GM08714 (cell line): Measurements from ENCODE around the gene ASPHD2.
"Not testable (repeated sequence)": the region's sequence is repeated elsewhere in the genome, so short reads cannot be mapped to it uniquely, and the experiment has no call there.

Experiments
- H3K4me3 ChIP-seq: fragments of 200-500 bp; sonication (Bioruptor generic); 2 replicates; pipeline ENCODE4 v1.5.1; 2014; ENCODE audit warnings: mild to moderate bottlenecking, low read length, inconsistent platforms
- ZNF274 ChIP-seq: IDR thresholded peaks from 2 replicates; pipeline ENCODE4 v1.6.1; 2012; ENCODE audit warnings: mild to moderate bottlenecking, low read depth, low read length

Gene ASPHD2

GRCh38 chr22:26432619-26433311, 3.7 kb downstream of the ASPHD2 start:
- TF ChIP-seq ZNF274: no peak
- H3K4me3 ChIP-seq: no peak overlapping the region; the same call in 1 of the 2 replicates

- TF ChIP-seq ZNF274: no peak
- H3K4me3 ChIP-seq: no peak overlapping the region
These were observed 4.7 kb downstream of the ASPHD2 start for GRCh38 chr22:26433805-26434204.

- TF ChIP-seq ZNF274: no peak
- no peak overlapping the region for H3K4me3 ChIP-seq
These were observed 6.5 kb downstream of the ASPHD2 start for GRCh38 chr22:26435327-26436093.

DNA sequence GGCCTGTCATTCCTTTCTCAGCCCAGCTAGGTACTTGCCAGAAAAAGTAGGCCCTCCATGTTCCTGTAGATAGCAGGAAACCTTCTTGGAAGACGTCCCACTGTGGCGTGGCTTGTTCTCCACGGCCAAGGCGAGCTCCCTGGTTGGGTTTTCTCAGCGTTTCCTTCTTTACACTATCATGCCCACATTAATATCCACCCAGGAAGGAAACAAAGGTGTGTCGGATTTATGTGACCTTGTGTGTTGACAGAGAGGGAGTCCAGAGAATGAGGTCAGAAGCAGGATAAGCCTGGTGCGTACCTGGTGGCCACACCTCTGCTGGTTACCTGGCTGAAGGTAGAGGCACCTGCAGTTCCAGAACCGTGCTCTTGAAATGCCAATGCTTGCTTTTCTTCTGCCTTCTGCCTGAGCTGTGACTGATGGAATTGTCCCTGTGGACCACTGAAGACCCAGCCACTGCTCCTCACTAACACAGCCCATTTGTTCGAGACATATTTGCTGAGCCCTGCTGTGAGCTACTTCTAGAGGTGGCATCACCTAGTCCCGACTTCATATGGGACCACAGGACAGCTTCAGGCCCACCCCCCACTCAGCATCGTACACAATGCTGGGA, 7.9 kb downstream of the ASPHD2 start:
- TF ChIP-seq ZNF274: no peak
- H3K4me3 ChIP-seq: no peak overlapping the region

DNA sequence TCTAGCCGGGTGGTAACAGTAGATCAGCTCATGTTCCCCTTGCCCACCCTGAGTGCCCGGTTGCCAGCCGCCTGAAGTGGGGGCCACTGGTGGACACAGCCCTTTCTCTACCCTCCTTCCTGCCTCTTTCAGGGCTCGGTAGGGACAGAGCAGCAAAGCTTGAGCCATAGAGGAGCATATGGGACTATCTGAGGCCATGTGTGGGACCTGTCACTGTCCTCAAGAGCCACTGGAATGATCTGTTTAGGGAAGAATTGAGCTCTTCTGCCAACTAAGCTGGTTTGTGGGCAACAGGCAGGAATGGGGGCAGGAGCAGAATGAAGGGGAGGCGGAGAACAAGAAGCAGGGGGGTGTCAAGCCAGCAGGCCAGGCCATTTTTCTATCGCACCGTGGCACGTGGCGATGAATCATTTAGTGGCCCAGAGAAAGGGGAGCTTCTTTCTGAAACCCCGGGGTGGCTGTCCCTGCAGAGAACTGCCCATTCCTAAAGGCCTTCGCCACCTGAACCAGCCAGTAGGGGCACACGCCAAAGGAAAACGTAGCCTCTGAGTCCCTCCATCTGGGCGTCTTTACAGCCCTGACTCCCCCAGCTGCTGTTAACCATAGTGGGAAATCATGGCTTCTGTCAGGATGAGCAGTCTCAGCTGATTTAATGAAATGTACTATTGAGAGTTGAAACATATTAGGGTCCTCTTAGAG, 8.8 kb downstream of the ASPHD2 start:
- no peak overlapping the region for H3K4me3 ChIP-seq
- TF ChIP-seq ZNF274: no peak

GRCh38 chr22:26438776-26439175, 9.7 kb downstream of the ASPHD2 start:
- H3K4me3 ChIP-seq: not testable (repeated sequence)

DNA sequence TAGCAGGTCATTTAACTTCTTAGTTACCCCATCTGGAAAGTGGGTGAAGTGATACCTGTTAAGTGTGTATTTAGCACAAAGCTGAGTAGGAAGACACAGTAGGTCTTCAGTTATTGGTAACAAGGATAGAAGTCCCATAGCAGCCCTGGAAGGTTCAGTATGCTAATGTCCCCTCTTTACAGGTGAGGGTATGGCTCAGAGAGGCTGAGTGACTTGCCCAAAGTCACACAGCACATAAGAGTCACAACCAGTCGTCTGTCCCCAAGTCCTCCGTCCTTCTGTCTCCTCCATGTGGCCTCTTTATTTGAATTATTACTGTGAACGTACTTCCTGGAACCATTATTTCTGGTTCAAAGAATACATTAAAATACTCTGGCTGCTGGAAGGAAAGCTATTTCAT, 10.5 kb downstream of the ASPHD2 start:
- no peak for TF ChIP-seq ZNF274
- no peak overlapping the region for H3K4me3 ChIP-seq

DNA sequence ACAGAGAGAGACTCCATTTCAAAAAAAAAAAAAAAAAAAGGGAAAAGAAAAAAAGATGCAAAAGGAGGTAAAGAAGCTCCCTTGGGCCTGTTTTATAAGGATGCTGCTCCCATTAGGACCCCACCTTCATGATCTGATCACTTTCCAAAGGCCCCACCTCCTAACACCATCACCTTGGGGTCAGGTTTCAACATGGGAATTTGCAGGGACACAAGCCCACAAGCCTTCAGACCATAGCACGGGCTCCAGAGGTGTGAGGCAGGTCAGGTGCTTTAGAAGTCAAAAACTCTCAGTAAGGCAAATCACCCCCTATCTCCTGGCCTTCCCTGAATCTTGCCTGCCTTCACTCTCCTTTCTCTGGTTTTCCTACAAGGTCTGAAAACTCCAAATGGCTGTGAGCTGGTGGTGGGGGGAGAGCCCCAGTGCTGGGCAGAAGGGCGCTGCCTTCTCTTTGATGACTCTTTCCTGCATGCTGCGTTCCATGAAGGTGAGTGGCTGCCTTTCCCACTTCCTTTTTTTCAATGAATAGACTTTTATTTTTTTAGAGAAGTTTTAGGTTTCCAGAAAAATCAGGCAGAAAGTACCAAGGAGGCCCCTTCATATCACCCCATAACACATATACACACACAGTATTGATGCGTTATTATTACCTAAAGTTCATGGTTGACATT, 13.2 kb downstream of the ASPHD2 start:
- TF ChIP-seq ZNF274: no peak

DNA sequence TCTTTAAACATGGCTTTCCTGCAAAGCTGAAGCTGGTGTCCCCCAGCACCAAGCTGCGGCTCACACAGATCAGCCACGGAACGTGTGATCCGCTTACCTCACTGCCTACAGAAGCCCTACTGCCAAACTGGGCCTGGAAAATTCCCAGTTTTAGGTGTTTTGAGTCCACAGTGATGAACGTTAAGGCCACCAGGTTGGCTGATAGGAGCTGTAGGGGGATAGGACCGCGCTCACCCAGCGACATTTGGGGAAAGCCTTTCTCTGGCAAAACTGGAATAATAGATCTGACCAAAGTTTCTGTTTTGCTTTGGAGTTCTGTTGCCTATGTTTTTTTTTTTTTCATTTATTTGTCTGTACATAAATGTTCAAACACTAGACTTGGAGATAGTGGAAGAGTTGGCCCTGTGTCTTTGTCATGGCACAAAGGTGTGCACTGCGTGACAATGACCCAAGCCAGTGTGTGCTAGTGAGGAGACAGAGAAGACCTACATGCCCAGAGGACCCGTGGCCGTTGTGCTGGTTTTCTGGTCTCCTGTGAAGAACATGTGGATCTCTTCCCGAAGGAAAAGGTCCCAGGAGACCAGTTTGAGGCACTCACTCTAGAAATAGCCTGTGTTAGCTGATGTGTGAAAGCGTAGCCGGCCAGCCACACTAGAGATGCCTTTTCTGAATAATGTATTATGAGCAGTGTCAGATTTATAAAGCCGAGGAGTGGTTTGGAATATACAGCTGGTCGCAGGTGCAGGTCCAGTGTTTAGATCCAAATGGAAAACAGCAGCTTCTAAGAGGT, 15.0 kb downstream of the ASPHD2 start:
- H3K4me3 ChIP-seq: no peak overlapping the region
- no peak for TF ChIP-seq ZNF274

More for the DNA sequence above, 13.2 kb downstream of the ASPHD2 start:
- H3K4me3 ChIP-seq: no peak overlapping the region

DNA sequence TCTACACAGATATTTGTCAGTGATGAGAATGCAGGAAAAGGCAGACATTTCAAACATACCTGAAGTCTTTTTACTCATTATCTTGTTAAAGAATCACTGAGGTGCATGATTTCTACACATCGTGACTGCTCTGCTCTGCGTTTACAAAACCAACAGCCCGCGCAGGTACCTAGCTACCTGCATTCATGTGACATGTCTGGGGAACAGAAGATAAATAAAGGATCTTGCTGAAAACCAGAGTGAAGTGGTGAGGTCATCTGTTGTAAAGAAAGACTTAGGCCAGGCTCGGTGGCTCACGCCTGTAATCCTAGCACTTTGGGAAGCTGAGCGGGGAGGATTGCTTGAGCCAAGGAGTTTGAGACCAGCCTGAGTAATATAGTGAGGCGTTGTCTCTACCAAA, 15.7 kb downstream of the ASPHD2 start:
- no peak for TF ChIP-seq ZNF274
- no peak overlapping the region for H3K4me3 ChIP-seq

- TF ChIP-seq ZNF274: no peak
- H3K4me3 ChIP-seq: no peak overlapping the region
These were observed 16.7 kb downstream of the ASPHD2 start for GRCh38 chr22:26445577-26446275.

DNA sequence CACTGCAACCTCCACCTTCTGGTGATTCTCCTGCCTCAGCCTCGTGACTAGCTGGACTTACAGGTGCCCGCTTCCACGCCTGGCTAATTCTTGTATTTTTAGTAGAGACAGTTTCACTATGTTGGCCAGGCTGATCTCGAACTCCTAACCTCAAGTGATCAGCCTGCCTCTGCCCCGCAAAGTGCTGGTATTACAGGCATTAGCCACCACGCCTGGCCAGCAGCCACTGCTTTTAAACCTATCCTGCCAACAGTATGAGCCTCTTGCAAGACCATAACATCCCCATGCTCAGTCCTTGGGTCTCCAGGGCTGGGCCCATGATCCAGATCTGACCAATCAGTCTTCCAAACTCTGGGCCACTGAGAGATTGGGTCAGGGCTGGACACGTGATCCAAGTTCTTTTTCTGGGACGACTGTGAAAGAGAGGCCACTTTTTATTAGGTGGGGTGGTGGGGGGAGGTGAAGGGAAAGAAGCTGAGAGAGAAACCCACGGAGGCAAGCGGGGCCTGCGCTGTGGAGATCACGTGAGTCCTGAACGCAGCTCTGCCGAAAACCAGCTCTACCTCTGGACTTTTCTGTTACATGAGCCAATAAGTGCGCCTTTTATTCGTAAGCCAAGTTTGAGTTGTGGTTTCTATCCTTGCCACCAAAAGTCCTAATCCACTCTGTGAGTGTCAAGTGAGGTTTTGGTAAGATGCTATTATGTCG, 17.9 kb downstream of the ASPHD2 start:
- no peak overlapping the region for H3K4me3 ChIP-seq
- TF ChIP-seq ZNF274: no peak
